ENCODE measurements around the gene PPP1R9A. TPM values are rescaled to one million over a fixed set of nuclear protein-coding genes. Genes with fewer than 3 reads are reported as not detected.

Gene PPP1R9A
- total RNA-seq, 4 donors from 2014 or later: 15.7 to 37.6 (median 27.6) TPM

DNA sequence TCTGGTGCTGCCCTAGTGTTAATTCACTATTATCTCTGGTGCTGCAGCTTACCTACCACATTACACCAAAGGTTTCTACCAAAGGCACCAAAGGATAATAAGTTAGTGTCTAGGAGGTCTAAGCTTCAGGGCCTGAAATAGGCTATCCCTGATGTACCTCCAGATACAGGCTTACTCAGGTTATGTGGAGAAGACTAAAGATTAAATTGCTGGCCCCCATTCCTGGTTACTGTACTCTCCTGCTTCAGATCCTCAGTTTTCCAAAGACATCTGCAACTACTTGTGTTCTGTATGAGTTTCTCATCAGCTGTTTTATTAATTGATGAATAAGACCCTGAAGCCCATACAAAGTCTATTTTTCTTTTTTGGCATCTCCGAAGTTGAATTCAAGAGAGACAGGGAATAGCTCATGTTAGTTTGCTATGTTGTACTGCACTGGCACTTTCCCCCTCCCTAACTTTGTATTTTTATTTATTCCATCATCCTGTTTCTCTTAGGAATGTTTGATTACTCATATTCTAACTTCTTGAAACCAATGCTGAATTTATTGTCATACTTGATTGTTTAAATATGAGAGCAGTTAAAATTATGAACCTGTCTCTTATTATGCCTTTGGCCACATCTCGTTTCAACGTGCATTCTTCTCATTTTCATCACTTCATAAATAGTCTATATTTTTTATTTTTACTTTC, 331.0 kb downstream of the PPP1R9A start:
- DNase-seq (ENCODE audit: low spot score in 2 of 2): no peak
- Histone ChIP-seq H3K27ac (no peak overlapping the region), H3K36me3 (no peaks in the 10 kb centered on the region), H3K27me3 (no peaks in the 10 kb centered on the region), H3K4me3 (no peak overlapping the region), H3K4me1 (peaks cover 0 to 4% (median 0%) of the 10 kb centered on the region in 4 donors), H3K9me3 (peaks cover 0 to 4% (median 0%) of the 10 kb centered on the region in 4 donors)
- TF ChIP-seq, protein P1, sequence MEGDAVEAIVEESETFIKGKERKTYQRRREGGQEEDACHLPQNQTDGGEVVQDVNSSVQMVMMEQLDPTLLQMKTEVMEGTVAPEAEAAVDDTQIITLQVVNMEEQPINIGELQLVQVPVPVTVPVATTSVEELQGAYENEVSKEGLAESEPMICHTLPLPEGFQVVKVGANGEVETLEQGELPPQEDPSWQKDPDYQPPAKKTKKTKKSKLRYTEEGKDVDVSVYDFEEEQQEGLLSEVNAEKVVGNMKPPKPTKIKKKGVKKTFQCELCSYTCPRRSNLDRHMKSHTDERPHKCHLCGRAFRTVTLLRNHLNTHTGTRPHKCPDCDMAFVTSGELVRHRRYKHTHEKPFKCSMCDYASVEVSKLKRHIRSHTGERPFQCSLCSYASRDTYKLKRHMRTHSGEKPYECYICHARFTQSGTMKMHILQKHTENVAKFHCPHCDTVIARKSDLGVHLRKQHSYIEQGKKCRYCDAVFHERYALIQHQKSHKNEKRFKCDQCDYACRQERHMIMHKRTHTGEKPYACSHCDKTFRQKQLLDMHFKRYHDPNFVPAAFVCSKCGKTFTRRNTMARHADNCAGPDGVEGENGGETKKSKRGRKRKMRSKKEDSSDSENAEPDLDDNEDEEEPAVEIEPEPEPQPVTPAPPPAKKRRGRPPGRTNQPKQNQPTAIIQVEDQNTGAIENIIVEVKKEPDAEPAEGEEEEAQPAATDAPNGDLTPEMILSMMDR (IDR thresholded peaks at IDR 0.05): no peak
- TF ChIP-seq POLR2A (IDR thresholded peaks at IDR 0.05) (no peak), EP300 (IDR thresholded peaks at IDR 0.05) (no peak)
- WGBS, 2 donors: 38 to 40% methylated on average over 3 of the region's 3 CpGs

DNA sequence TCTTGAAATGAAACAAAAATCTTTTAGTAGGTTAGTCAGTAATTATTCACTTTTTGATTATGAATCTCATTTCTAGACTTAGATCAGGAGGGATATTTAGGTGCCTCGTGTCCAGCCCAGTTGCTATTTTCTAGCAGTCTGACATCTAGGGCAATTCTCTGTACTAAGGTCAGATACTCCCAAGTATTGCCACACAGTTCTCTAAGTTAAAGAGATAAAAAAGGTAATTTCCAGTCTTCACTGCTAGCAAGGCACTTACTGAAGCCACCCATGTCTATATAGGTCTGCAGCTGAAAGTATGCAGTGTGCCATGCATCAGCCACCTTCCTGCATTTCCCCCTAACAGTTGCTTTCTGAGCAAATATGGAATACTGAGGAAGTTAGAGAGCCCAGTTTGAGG, 333.5 kb downstream of the PPP1R9A start:
- no peaks in the 10 kb centered on the region for H3K36me3 ChIP-seq
- H3K4me1 ChIP-seq: peaks cover 0 to 4% (median 0%) of the 10 kb centered on the region in 4 donors
- no peaks in the 10 kb centered on the region for H3K27me3 ChIP-seq
- WGBS, 2 donors: 70 to 81% methylated on average over 1 of the region's 1 CpG
- TF ChIP-seq POLR2A (IDR thresholded peaks at IDR 0.05) (no peak), EP300 (IDR thresholded peaks at IDR 0.05) (no peak)
- TF ChIP-seq, protein P1 (IDR thresholded peaks at IDR 0.05): no peak
- H3K4me3 ChIP-seq: no peak overlapping the region
- H3K9me3 ChIP-seq: no peaks in the 10 kb centered on the region
- DNase-seq (ENCODE audit: low spot score in 2 of 2): no peak
- no peak overlapping the region for H3K27ac ChIP-seq

DNA sequence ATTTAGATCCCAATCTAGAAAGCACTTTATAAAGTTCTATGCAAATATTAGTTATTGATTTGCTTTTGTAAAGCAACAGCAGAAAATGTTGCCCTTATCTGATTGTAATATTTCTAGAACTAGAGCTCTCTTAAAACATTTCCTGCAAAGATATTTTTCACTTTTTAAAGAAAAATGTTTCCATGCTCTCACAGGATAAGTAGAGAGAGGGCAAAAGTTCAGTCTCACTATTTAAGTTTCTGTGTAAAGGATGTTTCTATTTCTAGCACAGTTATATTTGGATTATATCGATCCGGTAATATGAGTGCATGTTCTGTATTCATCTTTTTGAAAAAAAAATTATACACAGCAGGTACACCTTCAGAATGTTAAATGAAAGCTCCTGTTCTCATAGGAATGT, 334.9 kb downstream of the PPP1R9A start:
- WGBS, 2 donors: 21 to 26% methylated on average over 2 of the region's 2 CpGs
- Histone ChIP-seq H3K4me3 (no peak overlapping the region), H3K27ac (no peak overlapping the region), H3K4me1 (peaks cover 0 to 13% (median 0%) of the 10 kb centered on the region in 4 donors), H3K36me3 (no peaks in the 10 kb centered on the region), H3K9me3 (no peaks in the 10 kb centered on the region), H3K27me3 (no peaks in the 10 kb centered on the region)
- DNase-seq (ENCODE audit: low spot score in 2 of 2): no peak
- TF ChIP-seq, protein P1 (IDR thresholded peaks at IDR 0.05): no peak

DNA sequence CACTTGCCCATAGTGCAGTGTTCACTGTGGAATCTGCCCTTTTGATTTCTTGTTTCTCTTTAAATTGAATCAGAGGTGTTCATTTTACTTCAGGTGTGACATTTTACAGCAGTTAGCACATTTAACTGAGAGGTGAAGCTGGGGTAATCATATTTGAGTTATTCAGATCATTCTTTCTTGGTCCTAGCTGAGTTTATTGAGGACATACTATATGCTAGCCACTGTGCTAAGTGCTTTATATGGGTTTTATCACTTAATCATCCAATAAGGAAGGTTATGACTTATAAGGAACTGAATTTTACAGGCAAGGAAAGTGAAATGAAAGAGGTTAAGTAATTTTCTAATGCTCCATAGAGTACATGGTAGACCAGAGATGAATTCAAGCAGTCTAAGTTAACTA, 337.2 kb downstream of the PPP1R9A start:
- H3K36me3 ChIP-seq: no peaks in the 10 kb centered on the region
- no peak overlapping the region for H3K4me3 ChIP-seq
- H3K27ac ChIP-seq: no peak overlapping the region
- DNase-seq (ENCODE audit: low spot score in 2 of 2): no peak
- H3K9me3 ChIP-seq: no peaks in the 10 kb centered on the region
- peaks cover 0 to 9% (median 0%) of the 10 kb centered on the region in 4 donors for H3K4me1 ChIP-seq
- no peaks in the 10 kb centered on the region for H3K27me3 ChIP-seq
- TF ChIP-seq, protein P1 (IDR thresholded peaks at IDR 0.05): no peak
- TF ChIP-seq EP300 (IDR thresholded peaks at IDR 0.05): no peak
- TF ChIP-seq POLR2A (IDR thresholded peaks at IDR 0.05): no peak

DNA sequence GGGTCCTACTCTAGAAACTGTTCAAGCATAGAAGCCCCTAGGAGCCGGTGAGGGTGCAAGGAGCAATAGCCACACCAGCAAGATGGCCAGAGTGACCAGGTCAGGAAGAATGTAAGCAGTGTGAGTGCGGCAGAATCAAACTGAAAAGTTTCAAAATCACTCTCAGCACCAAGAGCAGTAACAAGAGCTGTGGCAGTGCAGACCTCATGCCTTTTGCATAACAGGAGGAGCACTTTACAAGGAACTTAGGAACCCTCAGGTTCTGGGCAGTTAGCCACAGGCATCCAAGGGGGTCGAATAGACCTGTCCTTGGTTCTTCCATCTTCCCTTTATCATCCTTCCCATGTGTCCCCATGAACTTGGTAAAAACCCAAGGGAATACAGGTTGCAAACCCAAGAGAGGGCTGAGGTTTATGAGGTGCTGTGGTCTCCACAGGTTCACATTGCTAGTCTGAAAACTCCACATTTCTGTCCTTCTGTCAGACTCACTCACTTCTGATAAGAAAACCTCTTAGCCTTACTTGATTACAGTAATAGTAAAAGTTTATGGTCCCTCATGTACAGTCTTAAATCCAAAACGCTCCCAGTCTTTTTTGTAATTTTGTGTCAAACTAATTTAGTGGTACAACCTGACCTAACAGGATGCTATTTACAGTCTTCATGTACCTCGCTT, 338.6 kb downstream of the PPP1R9A start:
- H3K27ac ChIP-seq: no peak overlapping the region
- no peaks in the 10 kb centered on the region for H3K27me3 ChIP-seq
- peaks cover 0 to 9% (median 0%) of the 10 kb centered on the region in 4 donors for H3K4me1 ChIP-seq
- H3K9me3 ChIP-seq: no peaks in the 10 kb centered on the region
- H3K4me3 ChIP-seq: no peak overlapping the region
- WGBS, 2 donors: 79 to 80% methylated on average over 5 of the region's 5 CpGs
- TF ChIP-seq POLR2A (IDR thresholded peaks at IDR 0.05) (no peak), EP300 (IDR thresholded peaks at IDR 0.05) (no peak)
- no peaks in the 10 kb centered on the region for H3K36me3 ChIP-seq
- DNase-seq (ENCODE audit: low spot score in 2 of 2): no peak

Data from tibial nerve (tissue), 4 donors.